ENCODE measurements around the gene ABCC12.

Gene ABCC12

DNA sequence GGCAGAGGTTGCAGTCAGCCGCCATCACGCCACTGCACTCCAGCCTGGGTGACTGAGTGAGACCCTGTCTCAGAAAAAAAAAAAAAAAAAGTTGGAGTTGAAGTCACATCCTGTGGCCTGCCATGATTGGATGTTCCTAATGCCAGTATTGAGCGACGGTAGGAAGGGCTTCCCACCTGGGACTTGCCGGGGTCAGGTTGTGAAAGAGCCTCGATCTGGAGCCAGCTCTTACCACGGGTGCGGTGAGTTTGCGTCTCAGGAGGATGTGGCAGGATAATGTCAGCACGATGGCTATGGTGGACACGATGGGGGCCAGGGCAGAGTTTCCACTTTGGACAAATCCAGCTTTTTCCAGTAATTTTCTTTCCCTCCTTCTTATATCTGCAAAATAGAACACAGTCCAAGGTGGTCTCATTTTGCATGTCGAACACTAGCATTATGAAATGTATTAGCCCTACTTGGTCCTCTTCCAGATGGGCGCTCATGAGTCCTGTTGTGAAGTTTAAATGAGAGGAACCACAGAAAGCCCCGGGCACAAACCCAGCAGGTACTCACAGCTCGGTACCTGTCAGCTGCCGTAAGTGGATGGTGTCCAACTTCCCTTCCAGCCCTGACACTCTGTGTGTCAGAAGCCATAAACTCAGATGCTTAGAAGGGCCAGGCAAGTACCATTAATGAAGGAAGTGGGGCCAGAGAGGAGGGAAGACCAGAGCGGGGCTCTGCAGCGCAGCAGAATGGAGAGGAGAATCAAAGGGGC, 22.2 kb downstream of the ABCC12 start:
- no peak for DNase-seq (ENCODE audit: low read depth)
- no peak overlapping the region for H3K4me3 ChIP-seq (ENCODE audit: low read length)
- TF ChIP-seq, protein P1, sequence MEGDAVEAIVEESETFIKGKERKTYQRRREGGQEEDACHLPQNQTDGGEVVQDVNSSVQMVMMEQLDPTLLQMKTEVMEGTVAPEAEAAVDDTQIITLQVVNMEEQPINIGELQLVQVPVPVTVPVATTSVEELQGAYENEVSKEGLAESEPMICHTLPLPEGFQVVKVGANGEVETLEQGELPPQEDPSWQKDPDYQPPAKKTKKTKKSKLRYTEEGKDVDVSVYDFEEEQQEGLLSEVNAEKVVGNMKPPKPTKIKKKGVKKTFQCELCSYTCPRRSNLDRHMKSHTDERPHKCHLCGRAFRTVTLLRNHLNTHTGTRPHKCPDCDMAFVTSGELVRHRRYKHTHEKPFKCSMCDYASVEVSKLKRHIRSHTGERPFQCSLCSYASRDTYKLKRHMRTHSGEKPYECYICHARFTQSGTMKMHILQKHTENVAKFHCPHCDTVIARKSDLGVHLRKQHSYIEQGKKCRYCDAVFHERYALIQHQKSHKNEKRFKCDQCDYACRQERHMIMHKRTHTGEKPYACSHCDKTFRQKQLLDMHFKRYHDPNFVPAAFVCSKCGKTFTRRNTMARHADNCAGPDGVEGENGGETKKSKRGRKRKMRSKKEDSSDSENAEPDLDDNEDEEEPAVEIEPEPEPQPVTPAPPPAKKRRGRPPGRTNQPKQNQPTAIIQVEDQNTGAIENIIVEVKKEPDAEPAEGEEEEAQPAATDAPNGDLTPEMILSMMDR (IDR thresholded peaks at IDR 0.05; ENCODE audit: insufficient read depth, low read depth, low read length, missing control alignments) = no peak

DNA sequence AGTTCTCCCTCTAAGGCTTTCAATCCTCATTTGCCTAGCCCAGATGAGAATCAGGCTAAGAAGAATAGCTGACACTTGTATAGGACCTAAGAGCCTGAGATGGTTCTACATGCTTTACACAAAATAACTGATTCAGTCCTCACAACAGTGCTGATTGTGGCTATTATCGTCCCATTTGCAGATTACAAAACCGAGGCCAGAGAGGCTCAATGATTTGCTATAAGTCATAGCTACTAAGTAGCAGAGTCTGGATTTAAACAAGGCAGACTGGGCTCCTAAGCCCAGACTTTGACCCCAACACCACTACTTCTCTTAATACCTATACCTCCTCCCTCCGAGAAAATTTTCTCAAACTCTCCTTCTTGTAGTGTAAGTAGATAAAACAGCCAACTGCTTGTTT, 23.1 kb downstream of the ABCC12 start:
- DNase-seq (ENCODE audit: low read depth) = no peak
- TF ChIP-seq, protein P1 (IDR thresholded peaks at IDR 0.05; ENCODE audit: insufficient read depth, low read depth, low read length, missing control alignments) = no peak
- H3K4me3 ChIP-seq (ENCODE audit: low read length) = no peak overlapping the region

DNA sequence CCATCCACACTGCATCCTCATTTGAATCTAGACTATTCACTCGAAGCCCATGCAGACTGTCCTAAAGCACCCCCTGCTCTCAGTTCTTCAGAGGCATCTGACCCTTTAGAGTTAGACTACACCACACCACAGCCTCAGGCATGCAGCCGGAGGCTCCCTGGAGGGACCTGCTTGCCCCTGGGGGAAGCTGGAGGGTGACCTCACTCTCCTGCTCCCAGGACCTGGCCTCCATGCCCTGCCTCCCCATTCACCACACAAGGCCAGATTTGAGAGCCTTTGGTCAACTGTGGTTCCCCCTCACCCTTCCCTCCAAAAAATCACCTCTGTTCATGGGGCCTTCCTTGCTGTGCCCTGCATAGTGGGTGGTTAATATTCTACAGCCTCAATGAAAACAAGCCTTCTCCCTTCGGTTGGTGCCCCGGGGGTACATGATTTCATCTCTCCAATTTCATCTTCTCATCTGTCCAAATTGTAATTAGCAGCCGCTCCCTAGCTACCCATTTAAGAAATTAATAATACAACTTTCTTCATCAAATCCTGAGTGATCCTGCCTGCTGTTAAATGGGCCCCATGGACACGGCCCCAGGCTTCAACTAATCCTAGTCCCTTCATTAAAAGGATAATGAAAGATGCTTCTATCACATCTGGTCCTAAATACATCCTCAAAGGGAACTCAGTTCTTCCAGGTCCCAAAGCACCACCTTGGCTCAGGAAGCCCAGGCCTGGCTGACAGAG, 24.4 kb downstream of the ABCC12 start:
- DNase-seq (ENCODE audit: low read depth) = no peak
- TF ChIP-seq, protein P1 (IDR thresholded peaks at IDR 0.05; ENCODE audit: insufficient read depth, low read depth, low read length, missing control alignments) = no peak
- no peak overlapping the region for H3K4me3 ChIP-seq (ENCODE audit: low read length)

DNA sequence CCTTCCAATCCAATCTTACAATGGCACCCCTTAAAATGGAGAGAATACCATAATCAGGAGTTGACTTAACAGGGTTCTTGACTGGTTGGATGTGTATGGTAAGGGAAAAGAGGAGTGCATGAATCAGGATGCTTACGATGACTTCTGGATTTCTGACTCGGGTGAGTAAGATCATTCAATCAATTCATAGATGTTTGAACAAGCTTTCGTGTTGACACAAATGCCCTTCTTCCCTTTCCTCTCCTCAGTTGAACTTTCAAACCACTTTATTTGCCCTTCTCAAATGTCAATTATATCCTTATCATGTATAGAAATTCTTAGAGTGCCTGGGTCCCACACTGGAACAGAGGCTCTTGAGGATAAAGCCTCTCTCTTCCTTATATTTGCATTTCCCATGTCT, 25.9 kb downstream of the ABCC12 start:
- H3K4me3 ChIP-seq (ENCODE audit: low read length) = no peak overlapping the region
- DNase-seq (ENCODE audit: low read depth) = peak; percentile 77
- TF ChIP-seq, protein P1 (IDR thresholded peaks at IDR 0.05; ENCODE audit: insufficient read depth, low read depth, low read length, missing control alignments) = no peak

DNA sequence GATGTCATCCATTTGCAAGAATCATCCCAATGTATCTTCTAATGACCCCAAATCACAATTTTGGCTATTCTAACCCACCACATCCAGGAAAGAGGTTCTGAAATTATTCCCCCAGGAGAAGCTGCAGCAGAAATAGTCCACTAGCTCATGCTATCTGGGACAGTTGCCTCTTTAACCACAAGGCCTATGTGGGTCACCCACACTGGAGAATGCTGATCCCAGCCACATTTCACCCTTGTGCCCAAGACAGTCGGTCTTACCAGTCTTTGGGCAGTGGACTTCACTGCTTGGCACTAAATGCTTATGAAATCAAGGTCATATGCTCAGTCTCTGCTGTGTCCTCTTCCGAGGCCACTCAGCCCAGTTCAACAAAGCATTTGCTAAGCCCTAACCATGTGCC, 27.0 kb downstream of the ABCC12 start:
- DNase-seq (ENCODE audit: low read depth) = no peak
- no peak overlapping the region for H3K4me3 ChIP-seq (ENCODE audit: low read length)
- TF ChIP-seq, protein P1 (IDR thresholded peaks at IDR 0.05; ENCODE audit: insufficient read depth, low read depth, low read length, missing control alignments) = no peak

DNA sequence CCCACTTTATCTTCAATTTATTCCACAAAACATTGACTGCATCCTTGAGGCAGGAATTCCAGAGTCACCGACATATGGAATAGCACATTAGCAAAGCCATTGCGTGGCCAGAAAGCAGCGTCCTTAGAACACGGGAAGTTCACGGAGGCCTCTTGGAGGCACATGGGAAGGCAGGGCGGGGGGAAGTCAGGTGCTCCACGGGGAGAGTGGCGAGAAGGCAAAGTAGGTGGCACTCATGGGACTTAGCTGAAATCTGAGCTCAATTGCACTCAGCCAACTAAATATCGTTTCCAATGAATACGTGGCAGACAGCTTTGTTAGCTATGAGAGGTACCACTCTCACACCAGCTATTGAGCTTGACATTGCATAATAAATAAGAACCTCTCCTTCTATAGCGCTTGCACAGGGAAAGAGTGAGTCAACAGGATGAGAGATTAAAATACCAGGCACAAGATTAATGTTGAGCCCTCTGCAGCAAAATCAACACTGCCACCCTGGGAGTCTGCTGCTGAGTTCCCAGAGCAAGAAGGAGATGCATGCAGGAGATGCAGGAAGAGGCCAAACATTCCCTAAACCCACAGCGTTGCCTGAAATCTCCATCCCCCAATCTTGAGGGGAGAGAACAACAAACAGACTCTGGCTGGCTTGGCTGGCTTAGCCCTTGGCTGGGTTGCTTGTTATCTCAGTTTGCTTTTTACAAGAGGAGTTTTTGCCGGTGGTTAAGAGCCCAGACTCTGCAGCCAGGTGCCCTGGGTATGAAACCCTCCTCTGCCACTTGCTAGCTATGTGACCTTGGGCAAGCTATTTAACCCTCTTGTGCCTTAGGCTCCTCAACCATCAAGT, 28.8 kb downstream of the ABCC12 start:
- TF ChIP-seq, protein P1 (IDR thresholded peaks at IDR 0.05; ENCODE audit: insufficient read depth, low read depth, low read length, missing control alignments) = no peak
- peak; percentile 90 for DNase-seq (ENCODE audit: low read depth)

More for the DNA sequence above, 28.8 kb downstream of the ABCC12 start:
- H3K4me3 ChIP-seq (ENCODE audit: low read length) = no peak overlapping the region
